Stimulated activated CD8-positive, alpha-beta memory T cell treated with anti-CD3 and anti-CD28 coated beads, Interleukin-15, amount 100 ng/mL, for 1 hour (primary cell): ENCODE data around the gene CARD9.
A peak's percentile ranks its signal among the peaks of the same experiment; 100 is the strongest.
"Not testable (repeated sequence)": the region's sequence is repeated elsewhere in the genome, so short reads cannot be mapped to it uniquely, and the experiment has no call there.

Experiments
- DNase-seq: peaks from one replicate; pipeline ENCODE4 v3.0.0-alpha.2; 2020; ENCODE audit warnings: low read depth

CARD9 gene

DNA sequence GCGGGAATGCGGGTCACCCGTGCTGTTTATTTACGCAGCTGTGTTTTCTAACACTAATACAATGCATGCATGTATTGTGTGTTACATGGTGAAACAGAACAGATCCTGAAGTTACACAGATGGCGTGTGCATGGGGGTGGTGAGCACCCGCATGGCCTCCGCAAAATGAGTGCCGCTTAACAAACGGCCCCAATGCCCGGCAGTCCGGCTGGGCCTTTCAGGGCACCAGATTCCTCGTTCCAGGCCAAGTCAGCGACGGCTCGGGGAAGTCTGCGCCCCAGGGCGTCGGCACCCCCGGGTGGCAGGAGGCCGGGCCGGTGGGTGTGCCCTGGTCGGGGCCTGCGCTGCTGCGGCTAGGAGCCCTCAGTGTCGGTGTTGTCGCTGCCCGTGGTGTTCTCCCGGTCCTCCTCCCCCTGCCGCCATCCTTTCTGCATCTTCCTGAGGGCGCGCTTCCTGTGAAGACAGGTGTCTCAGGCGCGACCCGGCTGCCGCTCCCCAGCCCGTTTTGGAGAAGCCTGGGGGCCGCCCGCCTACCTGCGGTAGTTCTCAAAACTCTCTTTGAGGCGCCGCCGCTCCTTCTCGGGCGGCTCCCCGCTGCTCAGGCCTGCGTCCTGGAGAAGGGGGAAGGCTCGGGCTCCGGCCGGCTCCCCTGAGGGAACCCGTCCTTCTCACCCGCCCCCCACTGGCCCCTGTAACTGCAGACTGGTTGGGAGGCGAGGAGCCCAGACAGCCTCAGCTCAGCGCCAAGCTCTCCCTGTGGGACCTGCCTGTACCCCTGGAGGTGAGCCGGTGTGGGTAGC lies 9.3 kb downstream of the CARD9 start:
- DNase-seq: no peak

DNA sequence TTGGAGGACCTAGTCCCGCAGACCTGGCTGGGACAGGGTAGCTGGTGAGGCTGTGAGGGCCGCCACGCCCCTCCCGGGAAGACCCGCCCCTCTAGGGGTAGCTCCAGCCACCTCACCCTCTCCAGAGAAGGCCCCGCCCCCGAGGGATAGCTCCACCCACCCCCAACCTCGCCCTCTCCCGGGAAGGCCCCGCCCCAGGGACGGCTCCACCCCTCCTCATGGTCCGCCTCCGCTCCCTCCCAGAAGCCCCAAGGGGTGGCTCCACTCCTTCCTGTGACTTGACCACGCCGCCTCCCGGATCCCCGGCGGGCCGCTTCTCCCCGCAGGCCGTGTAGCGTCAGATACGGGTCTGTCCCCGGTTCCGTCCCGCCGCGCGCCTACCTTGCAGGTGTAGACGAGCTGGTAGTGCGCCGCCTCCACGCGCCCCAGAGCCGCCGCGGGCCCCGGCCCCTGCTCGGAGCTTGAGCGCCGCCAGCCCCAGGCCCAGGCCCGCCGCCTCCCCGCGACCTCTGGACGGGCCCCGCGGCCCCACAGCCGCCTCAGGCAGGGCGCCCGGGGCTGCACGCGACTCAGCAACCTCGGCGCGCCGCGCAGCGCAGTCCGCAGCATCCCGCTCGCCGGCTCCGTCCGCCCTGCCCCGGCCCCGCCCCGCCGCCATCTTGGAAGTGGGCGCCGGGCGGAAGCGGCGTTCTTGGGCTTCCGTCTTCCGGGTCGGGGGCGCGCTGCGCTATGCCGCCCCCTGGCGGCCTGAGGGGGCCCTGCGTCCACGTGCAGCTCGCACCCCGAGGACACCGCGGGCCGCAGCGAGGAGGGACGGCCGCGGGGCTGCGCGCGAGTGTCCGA lies 10.1 kb downstream of the CARD9 start, which contains the start of gene DNLZ:
Gene DNLZ, minus strand, starts transcription at position 639 of the 843 bp plus-strand sequence. Its CDS starts 30 bp downstream, at position 609.
- peak; percentile 91 for DNase-seq

DNA sequence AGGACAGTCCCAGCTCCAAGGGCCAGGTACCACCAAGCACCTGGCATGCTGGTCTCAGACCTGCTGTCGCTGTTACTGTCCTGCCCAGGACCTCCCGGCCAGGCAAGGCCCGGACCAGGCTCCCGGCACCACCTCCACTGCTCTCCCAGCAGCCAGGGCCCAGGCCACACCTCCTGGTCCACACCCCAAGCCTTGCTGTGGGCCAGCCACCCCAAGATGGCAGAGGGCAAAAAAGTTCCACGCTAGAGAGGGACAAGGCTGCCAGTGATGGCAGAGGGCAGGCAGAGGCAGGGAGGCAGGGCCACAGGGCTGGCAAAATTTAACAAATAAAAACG lies 11.1 kb downstream of the CARD9 start:
- no peak for DNase-seq

DNA sequence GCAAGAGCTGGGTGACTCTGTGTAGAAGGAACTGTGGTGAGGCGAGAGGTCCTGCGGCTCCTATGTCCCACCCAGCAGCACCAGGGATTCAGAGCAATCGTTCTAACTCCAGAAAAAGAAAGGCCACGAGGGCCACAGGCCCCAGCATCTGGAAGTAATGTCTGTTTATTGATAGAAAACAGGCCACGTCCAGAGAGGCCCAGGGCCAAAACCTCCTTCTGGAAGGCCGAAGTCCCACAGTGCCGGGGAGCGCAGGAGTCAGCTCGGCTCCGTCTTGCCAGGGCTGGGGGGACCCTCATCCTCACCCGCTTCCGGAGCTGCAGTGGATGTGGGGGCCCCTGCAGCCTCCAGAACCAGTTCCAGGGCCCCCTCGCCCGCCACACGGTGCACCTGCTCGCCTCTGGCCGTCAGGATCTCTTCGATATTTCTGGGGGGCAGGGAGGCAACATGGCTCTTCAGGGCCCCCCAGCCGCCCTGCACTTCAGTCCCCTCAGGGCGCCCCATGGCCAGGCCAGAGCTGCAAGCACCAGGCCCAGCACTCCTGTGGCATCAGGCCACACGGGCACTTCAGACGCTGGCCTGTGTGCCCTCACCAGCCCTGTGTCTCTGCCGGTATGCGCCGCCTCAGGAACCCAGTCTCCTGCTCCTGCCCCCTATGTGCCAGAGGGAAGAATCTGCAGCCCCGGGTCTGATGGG lies 11.6 kb downstream of the CARD9 start:
- no peak for DNase-seq

DNA sequence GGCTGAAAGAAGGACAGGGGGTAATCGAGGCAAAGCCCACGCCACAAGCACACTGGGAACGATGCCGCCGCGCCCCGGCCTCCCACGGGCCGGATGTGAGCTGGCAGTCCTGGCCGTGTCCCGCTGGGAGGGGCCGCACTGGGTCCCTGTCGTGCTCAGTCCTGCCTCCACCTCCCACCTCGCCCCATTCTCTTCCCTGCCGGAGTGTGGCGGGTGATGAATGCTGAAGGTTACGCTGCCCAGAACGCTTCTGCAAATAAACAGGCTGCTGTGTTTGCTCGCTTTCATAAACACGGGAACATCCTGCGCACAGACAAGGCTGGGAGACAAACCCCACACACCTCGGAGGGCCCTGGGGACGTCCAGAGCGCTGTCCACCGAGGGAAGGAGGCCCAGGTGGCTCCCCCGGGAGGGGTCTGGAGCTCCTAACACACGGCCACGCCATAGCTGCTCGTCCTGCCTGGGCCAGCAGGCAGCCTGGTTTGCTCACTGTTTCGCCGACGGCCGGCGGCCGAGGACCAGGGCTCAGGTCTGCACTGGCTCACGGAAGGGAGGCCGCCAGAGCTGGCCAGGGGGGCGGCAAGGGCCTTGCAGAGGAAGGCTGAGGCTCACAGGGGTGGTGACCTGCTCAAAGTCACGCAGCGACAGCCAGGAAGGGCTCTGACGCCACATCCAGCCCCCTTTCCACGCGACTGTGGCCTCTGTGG lies 12.3 kb downstream of the CARD9 start:
- no peak for DNase-seq

DNA sequence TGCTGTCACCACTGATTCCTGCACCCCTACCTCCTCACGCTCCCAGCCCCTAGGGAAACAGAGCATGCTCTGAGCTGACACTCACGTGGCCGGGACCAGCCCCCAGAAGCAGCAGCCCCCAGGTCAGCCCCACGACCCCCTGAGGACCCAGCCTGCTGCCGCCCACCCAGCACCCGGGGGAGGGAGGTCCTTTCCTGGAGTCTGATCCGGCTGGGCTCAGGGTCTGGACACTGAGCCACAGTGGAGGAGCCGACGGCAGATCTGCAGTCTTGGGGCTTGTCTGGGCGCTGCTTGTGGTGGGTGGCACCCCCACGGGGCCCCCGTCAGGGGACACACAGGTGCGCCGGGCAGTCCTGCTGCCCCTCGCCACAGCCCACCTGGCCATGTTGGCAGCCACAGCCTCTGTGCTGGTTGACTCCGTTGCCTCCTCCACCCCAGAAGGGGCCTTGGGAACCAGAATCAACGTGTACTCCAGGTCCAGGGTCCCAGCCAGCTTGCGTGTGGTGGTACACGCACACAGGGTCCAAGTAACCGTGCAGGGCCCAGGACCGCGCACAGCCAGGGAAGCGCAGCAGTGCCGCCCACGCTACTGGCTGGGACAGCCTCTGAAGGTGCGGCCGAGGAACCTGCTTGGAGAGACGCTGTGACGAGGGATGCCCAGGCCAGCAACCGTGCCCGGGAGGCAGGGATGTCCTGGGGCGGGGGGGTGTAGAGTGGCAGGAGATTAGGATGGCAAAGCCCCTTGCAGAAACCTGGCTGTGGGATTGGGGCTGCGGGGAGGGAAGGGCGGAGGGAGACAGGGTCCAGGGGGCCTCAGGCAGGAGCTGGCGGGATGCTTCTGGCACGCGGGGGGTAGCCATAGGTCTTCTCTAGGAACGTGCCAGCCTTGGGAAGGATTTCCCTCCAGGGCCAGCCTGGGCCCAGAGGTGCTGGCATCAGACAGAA lies 13.4 kb downstream of the CARD9 start:
- DNase-seq: no peak

DNA sequence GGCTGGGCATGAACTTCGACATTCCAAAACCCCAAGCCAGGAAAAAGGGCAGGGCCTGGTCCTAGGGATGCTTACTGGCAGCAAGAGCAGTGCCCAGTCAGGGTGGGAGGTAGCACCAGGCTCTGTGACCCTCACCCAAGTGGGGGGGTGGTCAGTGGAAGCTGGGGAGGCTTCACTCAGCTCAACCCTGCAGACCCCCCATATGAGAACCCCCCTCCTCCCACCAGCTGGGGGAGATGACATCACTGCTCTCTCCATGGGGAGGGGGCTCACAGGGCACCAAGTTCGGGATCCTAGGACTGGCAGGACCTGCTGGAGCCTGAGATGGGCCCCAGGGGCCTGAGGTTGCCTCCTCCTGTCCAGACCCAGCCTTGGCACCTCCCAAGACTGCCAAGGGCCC lies 14.6 kb downstream of the CARD9 start:
- DNase-seq: no peak

DNA sequence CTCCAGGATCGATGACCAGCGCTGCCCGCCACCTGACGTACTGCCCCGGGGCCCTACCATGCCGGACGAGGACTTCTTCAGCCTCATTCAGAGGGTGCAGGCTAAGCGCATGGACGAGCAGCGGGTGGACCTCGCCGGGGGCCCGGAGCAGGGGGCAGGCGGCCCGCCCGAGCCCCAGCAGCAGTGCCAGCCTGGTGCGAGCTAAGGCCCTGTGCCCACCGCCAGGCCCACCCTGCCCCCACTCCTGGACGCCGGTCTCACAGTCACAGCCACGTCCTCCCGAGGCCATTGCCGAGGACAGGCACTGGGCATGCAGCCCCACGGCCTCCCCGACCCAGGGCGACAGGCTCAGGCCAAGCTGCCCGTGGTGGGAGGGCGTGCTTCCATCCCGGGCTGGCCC lies 15.5 kb downstream of the CARD9 start:
- no peak for DNase-seq

DNA sequence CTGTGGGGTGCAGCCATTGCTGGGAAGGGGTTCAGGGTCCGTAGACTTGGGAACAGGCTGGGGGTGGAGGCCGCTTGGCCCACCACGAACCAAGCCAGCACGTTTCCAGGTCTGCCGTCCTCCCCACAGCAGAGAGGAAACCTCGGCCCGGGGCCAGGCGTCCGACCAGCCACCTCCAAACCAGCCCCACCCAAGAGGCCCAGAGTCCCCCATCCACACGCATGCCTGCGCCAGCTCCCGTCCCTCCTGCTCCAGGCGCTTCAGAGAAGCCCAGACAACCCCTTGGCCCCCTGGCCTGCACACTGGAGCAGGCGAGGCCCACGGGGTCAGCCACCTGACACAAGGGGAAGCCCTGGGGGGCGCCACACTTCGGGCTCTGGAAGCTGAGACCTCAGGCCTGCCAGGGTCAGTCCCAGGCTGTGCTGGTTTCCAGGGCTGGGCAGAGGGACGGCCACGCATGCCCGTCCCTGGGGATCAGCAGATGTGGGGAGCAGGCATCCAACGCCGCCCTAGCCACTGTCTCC lies 16.2 kb downstream of the CARD9 start:
- no peak for DNase-seq

DNA sequence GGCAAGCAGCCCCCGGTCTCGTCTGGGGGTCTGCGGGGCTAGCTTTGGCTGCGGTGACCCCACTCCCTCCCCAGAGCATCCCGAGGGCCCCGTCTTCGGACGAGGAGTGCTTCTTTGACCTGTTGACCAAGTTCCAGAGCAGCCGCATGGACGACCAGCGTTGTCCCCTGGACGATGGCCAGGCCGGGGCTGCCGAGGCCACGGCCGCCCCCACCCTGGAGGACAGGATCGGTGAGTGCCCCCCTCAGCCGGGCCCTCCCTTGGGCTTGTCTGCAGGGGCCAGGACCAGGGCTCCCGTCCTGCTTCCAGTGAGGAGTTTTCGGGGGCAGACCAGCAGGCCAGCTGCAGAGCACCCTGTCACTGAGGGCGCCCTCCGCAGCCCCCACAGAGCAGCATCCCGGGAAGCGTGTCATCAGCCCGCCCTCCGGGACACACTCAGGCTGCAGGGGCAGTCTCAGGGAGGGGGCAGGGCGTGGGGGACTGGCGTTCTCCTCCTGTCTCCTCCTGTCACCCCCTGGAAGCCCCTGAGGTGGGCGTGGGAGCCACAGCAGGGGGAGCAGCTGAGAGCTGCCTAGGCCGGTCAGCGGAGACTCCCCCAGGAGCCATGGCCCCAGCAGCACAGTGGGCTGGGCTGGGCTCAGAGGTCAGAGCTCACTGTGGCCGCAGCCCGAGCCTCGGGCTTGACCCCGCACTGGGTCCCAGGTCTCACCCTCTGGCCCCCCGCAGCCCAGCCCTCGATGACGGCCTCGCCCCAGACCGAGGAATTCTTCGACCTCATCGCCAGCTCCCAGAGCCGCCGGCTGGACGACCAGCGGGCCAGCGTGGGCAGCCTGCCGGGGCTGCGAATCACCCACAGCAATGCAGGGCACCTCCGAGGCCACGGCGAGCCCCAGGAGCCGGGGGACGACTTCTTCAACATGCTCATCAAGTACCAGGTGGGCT lies 17.6 kb downstream of the CARD9 start:
- DNase-seq: no peak

DNA sequence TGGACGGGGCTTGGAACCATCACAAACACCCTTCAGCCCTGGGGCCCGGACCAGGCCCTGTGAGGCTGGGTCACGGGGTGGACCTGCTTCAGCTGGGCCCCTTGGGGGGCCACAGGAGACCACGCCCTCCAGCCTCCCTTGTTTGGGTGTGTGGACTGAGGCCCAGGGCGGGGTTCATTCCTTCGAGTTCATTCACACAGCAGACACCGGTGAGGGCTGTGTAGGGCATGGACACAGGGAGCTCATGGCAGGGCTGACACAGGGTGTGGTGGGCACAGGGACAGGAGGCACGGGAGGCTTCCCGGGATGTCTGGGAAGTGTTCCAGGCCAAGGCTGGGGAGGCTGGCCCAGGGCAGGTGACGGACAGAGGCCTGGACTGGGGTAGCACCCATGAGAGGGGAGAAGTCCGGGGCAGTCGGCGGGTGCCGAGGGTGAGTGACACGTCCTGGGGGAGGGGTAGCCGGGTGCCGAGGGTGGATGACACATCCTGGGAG lies 18.8 kb downstream of the CARD9 start:
- no peak for DNase-seq

DNA sequence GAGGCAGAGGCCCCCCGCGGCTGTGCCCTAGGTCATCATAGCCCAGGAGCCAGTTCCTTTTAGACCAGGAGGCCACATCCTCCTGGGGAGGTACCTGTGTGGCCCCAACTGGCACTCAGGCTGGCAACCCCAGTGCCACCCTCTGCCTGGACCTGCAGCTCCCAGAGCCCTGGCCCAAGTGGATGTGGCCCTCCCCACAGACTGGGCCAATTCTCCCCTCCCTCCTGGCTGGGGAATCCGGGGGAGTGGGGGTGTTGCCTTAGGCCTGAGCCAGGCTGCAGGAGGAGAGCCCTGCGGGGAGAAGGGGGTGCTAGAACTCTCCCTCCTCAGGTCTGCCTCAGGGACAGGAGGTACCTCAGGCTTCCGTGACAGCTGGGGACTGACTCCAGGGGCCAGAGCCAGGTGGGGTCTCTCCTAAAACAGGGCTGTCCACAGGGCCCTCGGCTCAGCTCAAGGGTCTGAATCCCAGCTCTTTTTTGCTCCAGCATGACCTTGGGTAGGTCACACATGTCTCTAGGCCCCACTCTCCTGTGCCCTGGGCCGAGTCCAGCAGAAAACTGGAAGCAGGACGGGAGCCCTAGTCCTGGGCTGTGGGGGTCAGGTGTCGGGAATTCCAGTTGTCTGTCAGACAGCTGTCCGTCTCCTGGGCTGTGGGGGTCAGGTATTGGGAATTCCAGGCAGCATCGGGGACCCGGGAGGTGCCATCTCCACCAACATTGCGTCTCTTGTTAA lies 19.5 kb downstream of the CARD9 start:
- no peak for DNase-seq

DNA sequence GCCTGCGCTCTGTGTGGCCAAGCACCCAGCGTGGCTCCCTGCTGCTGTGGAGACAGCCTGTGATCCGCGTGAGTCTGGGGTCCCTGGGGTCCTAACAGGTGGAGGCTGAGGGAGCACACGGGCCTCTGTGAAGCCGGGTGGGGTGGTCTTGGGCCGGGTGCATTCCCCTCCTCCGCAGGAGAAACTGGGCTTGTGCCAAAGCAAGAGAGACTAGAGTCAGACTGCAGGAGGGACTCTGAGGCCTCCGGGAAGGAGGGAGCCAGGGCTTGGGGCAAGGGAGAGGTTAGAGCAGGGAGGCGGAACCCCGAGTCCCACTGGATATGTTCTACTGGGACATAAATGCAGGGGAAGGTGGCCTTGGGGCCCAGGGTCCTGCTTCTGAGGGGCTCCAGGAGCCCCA lies 20.4 kb downstream of the CARD9 start:
- DNase-seq: no peak

DNA sequence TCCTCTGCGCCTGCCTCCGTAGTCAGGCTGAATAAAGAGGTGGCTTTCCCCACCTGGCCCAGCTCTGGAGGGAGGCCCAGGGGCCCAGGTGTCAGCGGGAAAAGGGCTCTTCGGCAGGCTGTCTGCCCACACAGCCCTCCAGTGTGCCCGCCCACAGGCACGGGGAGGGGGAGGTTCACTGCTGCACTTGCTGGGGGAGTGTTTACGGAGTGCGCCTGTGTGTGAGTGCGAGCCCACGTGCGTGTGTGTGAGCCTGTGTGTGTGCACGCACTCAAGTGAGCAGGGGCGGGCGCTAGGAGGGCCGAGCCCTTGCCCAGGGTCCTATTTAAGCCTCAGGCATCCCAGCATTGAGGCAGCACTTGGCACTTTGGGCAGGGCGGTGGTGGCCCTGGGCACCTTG lies 20.8 kb downstream of the CARD9 start:
- DNase-seq: no peak

DNA sequence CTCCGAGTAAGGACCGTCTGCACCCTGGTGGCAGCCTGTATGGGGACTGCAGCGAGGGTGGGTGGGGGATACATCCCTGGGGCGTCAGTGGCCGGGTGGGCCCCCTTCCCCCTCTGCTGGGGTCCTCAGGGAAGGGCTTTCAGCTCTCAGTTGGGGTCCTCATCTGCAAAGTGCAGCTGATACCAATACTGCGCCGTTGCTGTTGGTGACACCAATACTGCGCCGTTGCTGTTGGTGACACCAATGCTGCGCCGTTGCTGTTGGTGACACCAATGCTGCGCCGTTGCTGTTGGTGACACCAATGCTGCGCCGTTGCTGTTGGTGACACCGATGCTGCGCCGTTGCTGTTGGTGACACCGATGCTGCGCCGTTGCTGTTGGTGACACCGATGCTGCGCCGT lies 21.6 kb downstream of the CARD9 start:
- DNase-seq: not testable (repeated sequence)

DNA sequence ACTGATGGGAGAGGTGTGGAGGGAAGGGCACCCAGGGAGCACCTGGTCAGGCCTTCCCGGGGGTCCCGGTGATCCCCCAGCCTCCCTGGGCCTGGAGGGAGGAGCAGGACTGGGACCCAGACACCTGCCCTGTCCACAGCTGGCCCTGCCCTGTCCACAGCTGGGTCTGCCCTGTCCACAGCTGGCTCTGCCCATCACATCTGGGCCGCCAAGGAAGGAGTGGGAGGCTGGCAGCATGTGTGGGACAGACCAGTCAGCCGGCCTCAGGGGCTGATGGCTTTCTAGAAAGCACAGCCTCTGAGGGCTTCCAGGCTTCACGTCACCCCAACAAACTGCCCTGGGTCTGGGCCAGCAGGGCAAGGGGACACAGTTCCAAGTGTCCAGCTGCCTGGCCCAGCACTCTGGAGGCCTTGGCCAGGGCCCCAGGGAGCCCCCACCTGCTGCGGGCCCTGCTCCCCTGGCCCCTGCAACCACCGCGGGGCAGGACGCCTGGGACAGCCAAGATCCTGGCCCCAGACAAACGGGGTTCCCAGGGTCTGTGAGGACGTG lies 22.1 kb downstream of the CARD9 start:
- no peak for DNase-seq

DNA sequence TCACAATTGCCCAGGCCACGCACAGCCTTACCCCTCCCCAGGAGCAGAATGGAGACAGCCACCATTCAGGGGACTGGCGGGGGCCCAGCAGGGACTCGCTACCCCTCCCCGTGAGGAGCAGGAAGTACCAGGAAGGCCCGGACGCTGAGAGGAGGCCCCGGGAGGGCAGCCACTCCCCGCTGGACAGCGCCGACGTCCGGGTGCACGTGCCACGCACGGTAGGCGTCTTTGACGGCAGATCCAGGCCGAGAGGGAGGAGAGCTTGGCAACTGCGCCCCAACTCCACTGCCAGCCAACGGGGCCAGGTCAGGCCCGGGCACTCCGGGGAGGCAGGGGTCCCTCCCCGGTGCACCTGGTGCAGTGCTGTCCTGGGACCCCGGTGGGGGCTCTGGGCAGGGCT lies 23.9 kb downstream of the CARD9 start:
- DNase-seq: no peak

DNA sequence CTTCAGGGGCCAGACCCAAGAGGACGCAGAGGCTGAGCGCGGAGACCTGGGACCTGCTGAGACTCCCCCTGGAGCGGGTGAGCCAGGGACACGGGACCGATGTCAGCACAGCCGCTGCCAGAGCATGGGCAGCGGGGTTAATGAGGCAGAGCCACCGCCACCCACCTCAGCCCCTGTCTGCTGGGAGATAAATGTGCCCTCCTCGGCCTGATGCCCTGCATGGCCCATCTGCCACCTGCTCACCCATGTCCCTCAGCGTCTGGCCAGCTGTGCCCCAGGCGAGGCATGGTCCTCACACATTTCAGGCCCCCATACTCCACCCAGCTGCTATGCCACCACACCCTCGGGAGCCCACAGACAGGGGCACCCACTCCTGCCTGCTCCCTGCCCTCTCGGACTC lies 24.8 kb downstream of the CARD9 start:
- no peak for DNase-seq
